HG02973 (cell line): Measurements from ENCODE around the gene EGR2.
"Not testable (repeated sequence)": the region's sequence is repeated elsewhere in the genome, so short reads cannot be mapped to it uniquely, and the experiment has no call there.

Source experiments
- ATAC-seq: cut with Tn5 transposase; IDR thresholded peaks from one replicate; pipeline ENCODE4 v1.9.1; 2021; ENCODE audit warnings: moderate library complexity; ENCODE audit not compliant: unreplicated experiment

Gene EGR2

GRCh38 chr10:62795762-62796161 is 20.4 kb downstream of the EGR2 start:
- ATAC-seq = no peak

GRCh38 chr10:62795100-62795499 is 21.1 kb downstream of the EGR2 start:
- no peak for ATAC-seq

GRCh38 chr10:62794306-62794705 is 21.9 kb downstream of the EGR2 start:
- ATAC-seq = no peak

- ATAC-seq = no peak
These were observed 23.9 kb downstream of the EGR2 start for GRCh38 chr10:62792261-62792660.

GRCh38 chr10:62790571-62790970 is 25.6 kb downstream of the EGR2 start:
- ATAC-seq = no peak

GRCh38 chr10:62790019-62790555 is 26.1 kb downstream of the EGR2 start:
- ATAC-seq = no peak

- ATAC-seq = no peak
These were observed 27.2 kb downstream of the EGR2 start for GRCh38 chr10:62788861-62789467.

GRCh38 chr10:62788285-62788684 is 27.9 kb downstream of the EGR2 start:
- not testable (repeated sequence) for ATAC-seq

GRCh38 chr10:62784537-62784936 is 31.6 kb downstream of the EGR2 start:
- not testable (repeated sequence) for ATAC-seq

- ATAC-seq = peak; percentile 79
These were observed 36.5 kb downstream of the EGR2 start for GRCh38 chr10:62779487-62780248.

GRCh38 chr10:62778125-62778524 is 38.0 kb downstream of the EGR2 start:
- peak; percentile 50 for ATAC-seq

GRCh38 chr10:62772186-62772974 is 43.8 kb downstream of the EGR2 start:
- no peak for ATAC-seq

GRCh38 chr10:62769574-62770242 is 46.5 kb downstream of the EGR2 start:
- ATAC-seq = peak; percentile 76

GRCh38 chr10:62766386-62766785 is 49.8 kb downstream of the EGR2 start:
- ATAC-seq = no peak

- ATAC-seq = no peak
These were observed 50.4 kb downstream of the EGR2 start for GRCh38 chr10:62765726-62766125.

GRCh38 chr10:62764011-62764410 is 52.2 kb downstream of the EGR2 start:
- ATAC-seq = no peak

GRCh38 chr10:62763155-62763554 is 53.0 kb downstream of the EGR2 start:
- no peak for ATAC-seq
